ENCODE results near the gene PHKG2.
A peak's percentile ranks its signal among the peaks of the same experiment; 100 is the strongest.

The PHKG2 gene

DNA sequence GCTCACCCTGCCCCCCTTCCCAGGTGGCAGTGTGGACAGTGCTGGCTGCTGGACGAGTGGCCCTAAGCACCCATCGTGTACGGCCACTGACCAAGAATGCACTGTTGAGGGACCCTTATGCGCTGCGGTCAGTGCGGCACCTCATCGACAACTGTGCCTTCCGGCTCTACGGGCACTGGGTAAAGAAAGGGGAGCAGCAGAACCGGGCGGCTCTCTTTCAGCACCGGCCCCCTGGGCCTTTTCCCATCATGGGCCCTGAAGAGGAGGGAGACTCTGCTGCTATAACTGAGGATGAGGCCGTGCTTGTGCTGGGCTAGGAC, 8.5 kb downstream of the PHKG2 start:
- no peak overlapping the region for H3K4me3 ChIP-seq (ENCODE audit: low read depth, low read length)
- no peak for DNase-seq (ENCODE audit: low read depth)
- TF ChIP-seq, protein P1, sequence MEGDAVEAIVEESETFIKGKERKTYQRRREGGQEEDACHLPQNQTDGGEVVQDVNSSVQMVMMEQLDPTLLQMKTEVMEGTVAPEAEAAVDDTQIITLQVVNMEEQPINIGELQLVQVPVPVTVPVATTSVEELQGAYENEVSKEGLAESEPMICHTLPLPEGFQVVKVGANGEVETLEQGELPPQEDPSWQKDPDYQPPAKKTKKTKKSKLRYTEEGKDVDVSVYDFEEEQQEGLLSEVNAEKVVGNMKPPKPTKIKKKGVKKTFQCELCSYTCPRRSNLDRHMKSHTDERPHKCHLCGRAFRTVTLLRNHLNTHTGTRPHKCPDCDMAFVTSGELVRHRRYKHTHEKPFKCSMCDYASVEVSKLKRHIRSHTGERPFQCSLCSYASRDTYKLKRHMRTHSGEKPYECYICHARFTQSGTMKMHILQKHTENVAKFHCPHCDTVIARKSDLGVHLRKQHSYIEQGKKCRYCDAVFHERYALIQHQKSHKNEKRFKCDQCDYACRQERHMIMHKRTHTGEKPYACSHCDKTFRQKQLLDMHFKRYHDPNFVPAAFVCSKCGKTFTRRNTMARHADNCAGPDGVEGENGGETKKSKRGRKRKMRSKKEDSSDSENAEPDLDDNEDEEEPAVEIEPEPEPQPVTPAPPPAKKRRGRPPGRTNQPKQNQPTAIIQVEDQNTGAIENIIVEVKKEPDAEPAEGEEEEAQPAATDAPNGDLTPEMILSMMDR (IDR thresholded peaks at IDR 0.05; ENCODE audit: low read depth, low read length, missing control alignments), result no peak

DNA sequence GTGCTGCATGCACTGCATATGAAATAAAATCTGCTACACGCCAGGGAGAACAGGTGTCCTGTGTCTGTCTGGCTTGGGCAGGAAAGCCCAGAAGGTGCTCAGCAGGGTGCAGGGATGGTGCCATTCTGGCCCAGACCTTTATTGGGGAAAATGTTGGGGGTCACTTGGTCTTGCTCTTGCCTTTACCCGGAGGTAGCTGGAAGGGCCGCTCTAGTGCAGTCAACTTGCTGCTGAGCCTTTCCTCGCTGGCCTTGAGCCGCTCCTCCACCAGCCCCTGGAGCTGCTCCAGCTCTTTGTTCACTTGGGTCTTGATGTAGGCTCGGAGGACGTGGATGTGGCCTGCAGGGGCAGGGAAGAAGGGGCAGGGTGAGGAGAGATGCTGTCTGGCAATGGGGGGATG, 9.1 kb downstream of the PHKG2 start:
- no peak overlapping the region for H3K4me3 ChIP-seq (ENCODE audit: low read depth, low read length)
- TF ChIP-seq, protein P1 (IDR thresholded peaks at IDR 0.05; ENCODE audit: low read depth, low read length, missing control alignments), result no peak
- no peak for DNase-seq (ENCODE audit: low read depth)

GRCh38 chr16:30758988-30759491, 10.8 kb downstream of the PHKG2 start:
- DNase-seq (ENCODE audit: low read depth), result no peak
- TF ChIP-seq, protein P1 (IDR thresholded peaks at IDR 0.05; ENCODE audit: low read depth, low read length, missing control alignments), result no peak
- no peak overlapping the region for H3K4me3 ChIP-seq (ENCODE audit: low read depth, low read length)

DNA sequence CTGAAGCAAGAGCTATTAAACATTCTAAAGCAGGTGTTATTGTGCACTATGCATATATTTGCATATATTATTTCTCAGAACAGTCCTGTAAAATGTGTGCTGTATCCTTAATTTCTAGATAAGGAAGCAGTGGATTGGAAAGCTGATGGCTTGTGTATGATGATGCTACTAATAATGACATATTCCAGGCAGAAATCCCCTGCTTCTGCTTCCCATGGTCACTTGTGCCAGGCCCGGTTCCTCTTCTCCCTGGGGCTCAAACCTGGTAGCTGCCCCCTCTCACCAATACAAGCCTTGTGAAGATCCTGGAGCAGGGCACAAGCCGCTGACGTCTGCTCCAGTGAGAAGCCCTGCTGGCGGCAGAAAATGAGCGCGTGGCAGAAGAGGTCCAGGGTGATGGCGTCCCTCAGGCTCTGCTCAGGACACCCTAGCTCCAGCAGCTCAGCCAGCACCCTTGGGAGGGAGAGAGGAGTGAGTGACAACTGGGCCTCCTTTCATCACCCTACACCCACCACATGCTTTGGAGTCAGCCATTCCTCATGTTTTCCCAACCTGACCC, 11.9 kb downstream of the PHKG2 start:
- DNase-seq (ENCODE audit: low read depth), result no peak
- TF ChIP-seq, protein P1 (IDR thresholded peaks at IDR 0.05; ENCODE audit: low read depth, low read length, missing control alignments), result no peak
- H3K4me3 ChIP-seq (ENCODE audit: low read depth, low read length), result no peak overlapping the region

GRCh38 chr16:30760577-30761426, 12.6 kb downstream of the PHKG2 start:
- H3K4me3 ChIP-seq (ENCODE audit: low read depth, low read length), result peak overlapping the region; percentile 79
- DNase-seq (ENCODE audit: low read depth), result no peak

GRCh38 chr16:30761427-30761927, 13.3 kb downstream of the PHKG2 start:
- peak overlapping the region; percentile 79 for H3K4me3 ChIP-seq (ENCODE audit: low read depth, low read length)
- TF ChIP-seq, protein P1 (IDR thresholded peaks at IDR 0.05; ENCODE audit: low read depth, low read length, missing control alignments), result no peak
- DNase-seq (ENCODE audit: low read depth), result no peak

More at GRCh38 chr16:30760577-30761426, 12.6 kb downstream of the PHKG2 start:
- TF ChIP-seq, protein P1 (IDR thresholded peaks at IDR 0.05; ENCODE audit: low read depth, low read length, missing control alignments), result no peak
